PC-3 (cell line): ENCODE measurements around the gene CHI3L2.

Experiments used
- CTCF ChIP-seq: fragments of 300-600 bp; sonication (generic); conservative IDR thresholded peaks from 2 replicates; pipeline ENCODE4 v1.5.1; 2017; ENCODE audit warnings: antibody characterized with exemption, low read depth, mild to moderate bottlenecking, low read length
- EZH2phosphoT487 ChIP-seq: fragments of 300-600 bp; sonication (generic); IDR thresholded peaks from 2 replicates; pipeline ENCODE4 v1.6.1; 2018; ENCODE audit warnings: mild to moderate bottlenecking, antibody characterized with exemption, low read length, borderline replicate concordance

- TF ChIP-seq CTCF: no peak
- no peak for TF ChIP-seq EZH2phosphoT487
Observed at GRCh38 chr1:111227851-111228747, 586 bp downstream of the CHI3L2 start.
